NCI-H748 (cell line): ENCODE data around the gene CALN1.
"Not testable (repeated sequence)": the region's sequence is repeated elsewhere in the genome, so short reads cannot be mapped to it uniquely, and the experiment has no call there.

Source experiments
- DNase-seq: peaks from one replicate; lab custom pipeline; 2025; ENCODE audit not compliant: unreplicated experiment; lab: John Stamatoyannopoulos, UW

CALN1 gene

DNA sequence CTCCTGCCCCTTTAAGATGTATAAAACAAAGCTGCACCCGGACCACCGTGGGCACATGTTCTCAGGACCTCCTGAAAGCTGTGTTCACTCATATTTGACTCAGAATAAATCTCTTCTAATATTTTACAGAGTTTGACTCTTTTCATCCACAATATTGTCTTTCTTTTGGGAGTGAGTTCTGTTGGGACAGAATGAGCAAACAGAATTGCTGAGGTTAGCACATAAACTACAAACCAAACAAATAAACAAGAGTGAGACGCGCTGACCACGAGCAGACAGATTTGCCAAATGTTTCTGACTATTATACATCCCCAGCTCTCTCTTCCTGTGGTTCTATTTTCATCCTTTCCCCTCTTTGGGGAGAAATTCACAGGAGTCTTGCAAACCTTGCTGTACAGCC, 526.7 kb downstream of the CALN1 start:
- DNase-seq, result no peak

DNA sequence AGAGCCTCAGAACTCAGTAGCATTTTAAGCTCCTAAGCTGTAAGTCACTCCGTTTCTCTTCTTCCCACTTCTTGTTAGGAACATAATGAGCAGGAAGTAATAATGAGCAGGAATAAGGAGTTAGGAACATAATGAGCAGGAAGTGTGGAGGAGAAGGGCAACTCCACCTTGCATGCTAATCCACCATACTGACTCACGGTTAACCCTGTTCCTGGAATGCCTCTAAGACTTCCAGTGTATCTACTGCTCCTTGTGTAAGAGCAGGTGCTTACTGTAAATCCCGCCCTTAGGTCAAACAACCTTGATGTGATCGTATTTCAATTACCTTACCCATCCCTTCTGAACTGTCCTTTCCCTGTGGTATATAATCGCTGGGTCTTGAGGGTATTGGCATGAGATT, 528.7 kb downstream of the CALN1 start:
- DNase-seq, result no peak

GRCh38 chr7:71871446-71871845, 540.7 kb downstream of the CALN1 start:
- DNase-seq, result no peak

- no peak for DNase-seq
These were observed 541.3 kb downstream of the CALN1 start for GRCh38 chr7:71870812-71871211.

GRCh38 chr7:71868797-71869196, 543.3 kb downstream of the CALN1 start:
- DNase-seq, result no peak

GRCh38 chr7:71867626-71868025, 544.5 kb downstream of the CALN1 start:
- no peak for DNase-seq

DNA sequence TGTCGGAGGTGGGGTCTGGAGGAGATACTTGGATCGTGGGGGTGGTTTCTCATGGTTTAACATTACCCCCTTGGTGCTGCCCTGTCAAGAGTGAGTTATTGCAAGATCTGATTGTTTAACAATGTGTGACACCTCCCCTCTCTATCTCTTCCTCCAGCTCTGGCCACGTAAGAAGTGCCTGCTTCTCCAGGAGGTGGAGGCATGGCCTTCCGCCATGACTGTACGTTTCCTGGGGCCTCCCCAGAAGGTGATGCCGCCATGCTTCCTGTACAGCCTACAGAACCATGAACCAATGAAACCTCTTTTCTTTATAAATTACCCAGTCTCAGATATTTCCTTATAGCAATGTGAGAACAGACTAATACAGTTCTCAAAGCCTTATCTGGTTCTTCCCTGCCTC, 547.0 kb downstream of the CALN1 start:
- no peak for DNase-seq

DNA sequence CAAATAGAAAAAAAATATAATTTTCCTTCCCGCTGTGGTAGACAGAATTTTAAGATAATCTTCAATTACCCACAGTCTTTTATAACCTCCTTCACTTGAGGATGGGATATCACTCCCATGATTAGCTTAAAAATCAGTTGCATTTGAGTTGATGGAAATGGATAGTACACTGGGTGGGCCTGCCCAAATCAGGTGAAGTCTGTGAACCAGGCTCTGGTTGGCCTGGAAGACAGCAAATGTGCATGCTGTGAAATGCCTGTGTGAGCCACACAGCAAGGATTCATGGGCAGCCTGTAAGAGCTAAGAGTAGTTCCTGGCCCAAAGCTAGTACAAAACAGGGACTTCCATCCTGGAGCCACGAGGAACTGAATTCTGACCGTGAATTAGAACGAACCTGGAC, 548.0 kb downstream of the CALN1 start:
- DNase-seq, result no peak

DNA sequence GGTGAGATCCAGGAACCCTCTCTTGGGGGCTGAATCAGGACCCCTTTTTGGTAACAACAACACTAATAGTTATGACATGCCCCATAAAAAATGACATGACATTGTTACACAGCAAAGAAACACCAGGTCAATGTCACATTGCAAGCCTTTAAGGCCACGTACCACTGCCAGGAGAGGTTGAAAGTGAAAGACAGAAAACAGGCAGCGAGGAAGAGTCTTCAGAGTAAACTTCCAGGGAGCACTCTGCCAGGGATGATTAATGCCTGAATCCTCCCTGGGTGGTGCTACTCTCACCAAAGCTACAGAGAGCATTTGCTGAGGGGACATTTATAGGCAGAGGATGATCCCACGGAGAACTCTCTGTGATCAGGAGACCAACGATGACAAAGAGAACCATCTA, 551.6 kb downstream of the CALN1 start:
- no peak for DNase-seq

GRCh38 chr7:71857338-71857737, 554.8 kb downstream of the CALN1 start:
- DNase-seq, result no peak

- DNase-seq, result no peak
These were observed 557.4 kb downstream of the CALN1 start for GRCh38 chr7:71854546-71855397.

DNA sequence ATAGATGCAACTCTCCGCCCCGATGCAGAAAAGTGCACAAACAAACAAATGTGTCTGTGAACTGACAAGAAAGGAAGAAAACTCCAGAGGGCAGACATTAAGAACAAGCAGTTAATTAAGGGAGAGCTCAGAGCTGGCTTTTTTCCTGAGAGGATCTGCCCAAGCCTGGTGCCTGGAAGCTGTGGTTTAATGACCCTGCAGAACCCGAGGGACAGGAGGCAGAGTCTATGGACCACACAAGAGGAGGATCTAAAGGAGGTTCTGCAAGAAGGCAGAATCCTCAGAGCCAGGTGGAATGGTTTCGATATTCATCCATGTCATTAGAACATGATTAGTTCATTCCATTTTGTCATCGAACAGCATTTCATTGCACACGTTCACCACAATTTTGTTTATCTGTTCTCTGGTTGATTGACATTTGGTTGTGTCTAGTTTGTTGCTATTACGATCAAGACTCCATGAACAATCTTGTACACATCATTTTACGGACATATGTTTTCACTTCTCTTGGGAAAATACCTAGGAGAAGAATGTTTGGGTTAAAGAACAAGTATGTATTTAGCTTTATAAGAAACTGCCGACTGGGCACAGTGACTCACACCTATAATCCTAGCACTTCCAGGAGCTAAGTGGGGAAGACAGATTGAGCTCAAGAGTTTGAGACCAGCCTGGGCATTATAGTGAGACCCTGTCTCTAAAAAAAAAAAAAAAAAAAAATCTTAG, 560.2 kb downstream of the CALN1 start:
- no peak for DNase-seq

GRCh38 chr7:71846160-71846559, 566.0 kb downstream of the CALN1 start:
- no peak for DNase-seq

DNA sequence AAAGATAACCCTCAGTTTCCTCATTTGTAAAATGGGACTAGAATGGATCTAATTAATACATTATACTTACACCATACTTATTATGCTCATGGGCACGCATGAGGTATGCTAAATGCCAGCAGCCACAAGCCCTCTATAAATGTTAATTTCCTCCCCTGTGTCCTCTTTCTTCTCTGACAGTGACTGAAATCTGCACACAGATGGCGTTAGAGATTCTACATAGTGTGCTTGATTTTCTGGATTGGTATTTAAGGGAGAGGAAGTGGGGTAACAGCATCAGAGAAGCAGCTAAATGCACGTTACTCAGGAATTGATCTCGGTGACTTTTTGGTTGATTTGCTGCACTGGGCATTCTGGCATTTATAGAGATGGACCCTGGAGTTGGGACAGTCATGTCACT, 568.5 kb downstream of the CALN1 start:
- no peak for DNase-seq

- no peak for DNase-seq
These were observed 569.4 kb downstream of the CALN1 start for GRCh38 chr7:71842786-71843185.

DNA sequence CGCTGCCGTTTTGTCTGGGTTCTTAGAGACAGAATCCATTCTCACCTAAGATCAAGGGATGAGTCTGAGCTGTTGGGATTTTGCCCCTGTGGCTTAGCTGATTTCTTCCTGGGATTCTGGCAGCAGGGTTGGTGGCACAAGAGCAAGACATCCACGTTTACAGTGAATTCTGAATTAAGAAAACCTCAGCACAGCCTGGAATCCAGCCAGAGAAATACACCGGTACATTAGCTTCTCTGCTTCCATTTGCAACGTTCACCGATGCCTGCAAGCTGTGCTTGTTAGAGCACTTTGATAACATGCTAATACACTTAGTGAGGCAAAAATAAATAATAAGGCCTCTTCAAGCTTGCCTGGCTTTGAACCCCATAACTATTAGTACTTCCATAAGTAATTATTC, 569.8 kb downstream of the CALN1 start:
- DNase-seq, result no peak

- no peak for DNase-seq
These were observed 577.1 kb downstream of the CALN1 start for GRCh38 chr7:71835056-71835455.

GRCh38 chr7:71829515-71829914, 582.6 kb downstream of the CALN1 start:
- DNase-seq, result peak; percentile 45

- no peak for DNase-seq
These were observed 583.8 kb downstream of the CALN1 start for GRCh38 chr7:71828361-71828760.

DNA sequence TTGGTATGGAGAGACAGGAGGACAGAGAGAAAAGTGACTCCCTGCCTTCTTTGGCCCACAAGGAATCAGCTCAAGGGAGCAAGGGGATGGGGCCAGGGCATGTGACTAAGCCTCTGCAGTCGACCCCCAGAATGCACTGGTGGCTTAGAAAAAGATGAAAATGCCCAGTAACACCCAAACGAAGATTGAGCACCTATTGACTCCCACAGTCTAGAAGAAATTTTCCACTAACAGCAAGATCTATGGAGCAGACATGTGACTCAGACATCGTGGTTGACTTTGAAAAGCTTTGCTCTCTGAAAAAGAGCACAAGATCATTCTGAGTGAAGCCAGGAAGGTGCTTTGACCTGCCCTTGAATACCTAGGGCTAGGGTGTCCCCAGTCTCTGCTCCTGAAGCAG, 586.0 kb downstream of the CALN1 start:
- DNase-seq, result no peak

- no peak for DNase-seq
These were observed 588.0 kb downstream of the CALN1 start for GRCh38 chr7:71824006-71824760.

- not testable (repeated sequence) for DNase-seq
These were observed 589.7 kb downstream of the CALN1 start for GRCh38 chr7:71822406-71822805.
